Astrocyte of the spinal cord (primary cell): Measurements from ENCODE around the gene POFUT2.

Source experiments
- DNase-seq: peaks from one replicate; pipeline ENCODE4 v3.0.0; 2011; ENCODE audit warnings: low read depth, low spot score
- H3K4me3 ChIP-seq: 2 replicates; pipeline ENCODE4 v1.5.1; 2011; ENCODE audit warnings: low read depth, mild to moderate bottlenecking, low read length, moderate library complexity
- in situ Hi-C: cut with HindIII; loops from 2 replicates; pipeline ENCODE4 v1.10.0; 2017; ENCODE audit warnings: low sequenced_read_pairs
- TF ChIP-seq, protein P1 (sequence below): IDR thresholded peaks from 2 replicates; pipeline ENCODE4 v1.5.1; 2012; ENCODE audit warnings: low read depth, mild to moderate bottlenecking, low read length, inconsistent platforms

POFUT2 gene

DNA sequence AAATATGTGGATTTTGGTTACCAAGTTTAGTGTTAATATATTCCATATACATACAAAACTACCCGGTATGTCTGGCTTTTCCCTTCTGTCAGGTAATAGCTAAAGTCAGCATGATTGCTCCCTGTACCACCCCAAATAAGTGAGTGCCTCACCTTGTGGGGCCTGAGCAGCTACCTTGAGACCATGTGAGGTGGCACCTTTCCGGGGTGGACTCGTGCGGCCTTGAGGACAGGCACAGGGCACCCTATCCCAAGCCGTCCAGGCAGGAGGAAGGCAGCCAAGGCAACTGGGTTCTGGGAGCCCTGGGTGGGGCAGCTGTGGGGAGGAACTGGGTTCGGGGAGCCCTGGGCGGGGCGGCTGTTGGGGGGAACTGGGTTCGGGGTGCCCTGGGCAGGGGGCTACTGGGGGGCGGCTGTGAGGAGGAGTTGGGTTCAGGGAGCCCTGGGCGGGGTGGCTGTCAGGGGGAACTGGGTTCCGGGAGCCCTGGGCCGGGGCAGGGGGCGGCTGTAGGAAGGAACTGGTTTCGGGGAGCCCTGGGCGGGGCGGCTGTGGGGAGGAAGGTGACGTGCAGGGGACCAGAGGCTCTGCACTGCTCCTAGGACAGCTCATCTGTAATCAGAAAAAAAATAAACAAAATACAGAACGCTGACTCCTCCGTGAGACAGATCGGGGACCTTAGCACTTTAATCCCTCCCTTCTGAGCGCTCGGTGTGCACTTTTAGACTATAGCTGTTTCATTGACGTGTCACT lies 63.3 kb downstream of the POFUT2 start:
- H3K4me3 ChIP-seq = no peak overlapping the region
- DNase-seq = no peak
- TF ChIP-seq, protein P1, sequence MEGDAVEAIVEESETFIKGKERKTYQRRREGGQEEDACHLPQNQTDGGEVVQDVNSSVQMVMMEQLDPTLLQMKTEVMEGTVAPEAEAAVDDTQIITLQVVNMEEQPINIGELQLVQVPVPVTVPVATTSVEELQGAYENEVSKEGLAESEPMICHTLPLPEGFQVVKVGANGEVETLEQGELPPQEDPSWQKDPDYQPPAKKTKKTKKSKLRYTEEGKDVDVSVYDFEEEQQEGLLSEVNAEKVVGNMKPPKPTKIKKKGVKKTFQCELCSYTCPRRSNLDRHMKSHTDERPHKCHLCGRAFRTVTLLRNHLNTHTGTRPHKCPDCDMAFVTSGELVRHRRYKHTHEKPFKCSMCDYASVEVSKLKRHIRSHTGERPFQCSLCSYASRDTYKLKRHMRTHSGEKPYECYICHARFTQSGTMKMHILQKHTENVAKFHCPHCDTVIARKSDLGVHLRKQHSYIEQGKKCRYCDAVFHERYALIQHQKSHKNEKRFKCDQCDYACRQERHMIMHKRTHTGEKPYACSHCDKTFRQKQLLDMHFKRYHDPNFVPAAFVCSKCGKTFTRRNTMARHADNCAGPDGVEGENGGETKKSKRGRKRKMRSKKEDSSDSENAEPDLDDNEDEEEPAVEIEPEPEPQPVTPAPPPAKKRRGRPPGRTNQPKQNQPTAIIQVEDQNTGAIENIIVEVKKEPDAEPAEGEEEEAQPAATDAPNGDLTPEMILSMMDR = no peak
- in situ Hi-C loops = no loop called here

DNA sequence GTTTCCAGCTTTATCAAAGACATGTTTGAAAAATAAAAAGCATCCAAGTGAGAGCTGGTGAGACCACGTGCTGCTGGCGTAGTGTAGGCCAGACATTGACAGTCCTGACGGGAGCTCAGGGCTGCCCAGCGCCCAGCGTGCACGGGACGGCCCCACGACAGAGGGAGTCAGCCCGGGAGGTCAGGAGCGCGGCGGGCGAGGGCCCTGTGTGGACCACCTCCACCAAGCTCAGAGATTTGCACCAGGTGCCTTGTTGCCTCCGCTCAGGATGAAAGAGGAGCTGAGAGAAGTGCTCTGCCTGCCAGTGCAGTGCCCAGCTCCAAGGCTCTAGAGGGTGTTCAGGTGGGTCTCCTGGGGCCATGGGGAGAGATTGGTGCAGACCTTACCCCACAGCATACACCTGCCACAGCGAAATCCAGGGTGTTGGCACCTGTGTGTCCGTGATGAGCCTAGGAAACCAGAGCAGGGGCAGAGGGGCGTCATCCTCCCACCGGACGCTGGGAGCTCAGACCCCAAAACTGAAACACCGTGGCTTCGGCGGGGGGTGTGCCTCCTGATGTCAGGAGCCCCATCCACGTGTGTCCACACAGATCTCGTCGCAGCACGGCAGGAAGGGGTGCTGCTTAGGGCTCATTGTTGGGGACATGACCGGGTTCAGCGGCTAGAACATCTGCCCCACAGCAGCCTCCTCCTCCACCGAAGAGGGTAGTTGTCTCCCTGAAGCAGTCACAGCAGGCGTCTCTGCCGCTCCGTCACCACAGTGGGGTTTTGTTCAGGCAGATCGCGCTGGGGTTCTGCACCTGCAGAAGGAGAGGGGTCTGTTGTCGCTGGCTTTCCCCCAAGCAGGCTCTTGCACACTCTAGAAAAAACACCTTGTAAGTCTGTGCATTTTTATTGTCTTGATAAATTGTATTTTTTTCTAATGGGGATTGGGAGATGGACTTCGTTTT lies 64.2 kb downstream of the POFUT2 start:
- TF ChIP-seq, protein P1 = no peak
- in situ Hi-C loops = no loop called here
- no peak overlapping the region for H3K4me3 ChIP-seq
- DNase-seq = no peak

- no peak for DNase-seq
- in situ Hi-C loops = no loop called here
- H3K4me3 ChIP-seq = no peak overlapping the region
- TF ChIP-seq, protein P1 = no peak
Measured at GRCh38 chr21:45222001-45222400, 65.7 kb downstream of the POFUT2 start.

DNA sequence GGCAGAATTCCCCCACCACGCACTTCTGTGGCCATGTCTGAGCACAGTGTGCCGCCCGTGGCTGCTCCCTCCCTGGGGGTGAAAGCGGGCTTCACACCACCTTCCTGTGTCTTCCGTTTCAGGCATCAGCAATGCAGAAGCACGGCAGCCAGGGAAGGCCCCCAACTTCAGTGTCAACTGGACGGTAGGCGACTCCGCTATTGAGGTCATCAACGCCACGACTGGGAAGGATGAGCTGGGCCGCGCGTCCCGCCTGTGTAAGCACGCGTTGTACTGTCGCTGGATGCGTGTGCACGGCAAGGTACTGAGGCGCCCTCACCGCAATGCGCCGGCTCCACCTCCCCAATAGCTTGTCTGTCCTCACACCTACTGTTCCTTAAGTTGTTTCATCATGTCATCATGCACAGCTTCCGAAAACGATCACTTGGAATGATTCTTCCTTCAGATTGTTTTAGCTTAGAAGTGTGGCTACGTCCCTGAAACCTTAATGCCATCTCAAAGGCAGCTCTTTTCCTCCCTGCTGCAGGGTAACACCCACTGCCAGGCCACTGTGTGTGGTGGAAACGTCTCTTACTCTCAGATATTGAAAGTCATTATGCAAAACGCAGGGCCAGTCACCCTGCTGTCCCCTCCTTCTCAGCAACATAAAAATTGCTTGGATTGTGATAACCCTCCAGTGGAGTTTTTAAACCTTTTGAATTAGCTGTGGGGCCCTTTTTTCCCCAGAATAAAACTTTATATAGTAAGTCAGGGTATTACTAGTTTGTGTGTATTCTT lies 66.8 kb downstream of the POFUT2 start:
- DNase-seq = no peak
- in situ Hi-C loops = no loop called here
- no peak overlapping the region for H3K4me3 ChIP-seq
- TF ChIP-seq, protein P1 = no peak

GRCh38 chr21:45220071-45220481 lies 67.6 kb downstream of the POFUT2 start:
- in situ Hi-C loops = no loop called here
- DNase-seq = no peak
- no peak overlapping the region for H3K4me3 ChIP-seq
- TF ChIP-seq, protein P1 = no peak

GRCh38 chr21:45219517-45219916 lies 68.2 kb downstream of the POFUT2 start:
- in situ Hi-C loops = no loop called here
- no peak overlapping the region for H3K4me3 ChIP-seq
- no peak for DNase-seq
- TF ChIP-seq, protein P1 = no peak
